Forelimb muscle (tissue), 1 donor: Measurements from ENCODE around the gene COQ5. TPM values are rescaled to one million over a fixed set of nuclear protein-coding genes. Genes with fewer than 3 reads are reported as not detected.

Experiments
- DNase-seq: peaks from one replicate; pipeline ENCODE4 v3.0.0-alpha.2; 2013; ENCODE audit warnings: low read depth
- polyA plus RNA-seq: library from polyadenylated mRNA; unstranded; fragments of 120-200 nt; gene quantifications from one replicate; pipeline ENCODE4 v1.2.1, GENCODE V29; 2013; ENCODE audit not compliant: insufficient read length

COQ5 gene
- polyA plus RNA-seq, 1 donor = 44.8 TPM

- no peak for DNase-seq
Measured at GRCh38 chr12:120483621-120484020, 45.3 kb downstream of the COQ5 start.

GRCh38 chr12:120481022-120481767 lies 47.8 kb downstream of the COQ5 start:
- no peak for DNase-seq

- DNase-seq = no peak
Measured at GRCh38 chr12:120480211-120480610, 48.7 kb downstream of the COQ5 start.

GRCh38 chr12:120479458-120479857 lies 49.5 kb downstream of the COQ5 start:
- DNase-seq = no peak

GRCh38 chr12:120475643-120476042 lies 53.3 kb downstream of the COQ5 start:
- no peak for DNase-seq

GRCh38 chr12:120474616-120474960 lies 54.4 kb downstream of the COQ5 start:
- DNase-seq = no peak

- DNase-seq = no peak
Measured at GRCh38 chr12:120473807-120474615, 54.9 kb downstream of the COQ5 start.

GRCh38 chr12:120472521-120472920 lies 56.4 kb downstream of the COQ5 start:
- no peak for DNase-seq

GRCh38 chr12:120470150-120470784 lies 58.7 kb downstream of the COQ5 start:
- no peak for DNase-seq

- DNase-seq = peak; percentile 94
Measured at GRCh38 chr12:120469450-120470149, 59.4 kb downstream of the COQ5 start, which contains the start of gene SRSF9. Gene SRSF9, minus strand, starts transcription at chr12:120469748. Its CDS starts 139 bp downstream, at chr12:120469609.

GRCh38 chr12:120468821-120469449 lies 60.0 kb downstream of the COQ5 start:
- DNase-seq = no peak

GRCh38 chr12:120468325-120468820 lies 60.6 kb downstream of the COQ5 start:
- DNase-seq = no peak

GRCh38 chr12:120467439-120467838 lies 61.5 kb downstream of the COQ5 start:
- DNase-seq = no peak

GRCh38 chr12:120466560-120467315 lies 62.2 kb downstream of the COQ5 start:
- DNase-seq = no peak

GRCh38 chr12:120465756-120466155 lies 63.2 kb downstream of the COQ5 start:
- no peak for DNase-seq

GRCh38 chr12:120463712-120464111 lies 65.2 kb downstream of the COQ5 start:
- no peak for DNase-seq

GRCh38 chr12:120462099-120462640 lies 66.8 kb downstream of the COQ5 start:
- DNase-seq = no peak

- DNase-seq = no peak
Measured at GRCh38 chr12:120460157-120460556, 68.8 kb downstream of the COQ5 start.

- no peak for DNase-seq
Measured at GRCh38 chr12:120457133-120457532, 71.8 kb downstream of the COQ5 start.

GRCh38 chr12:120455302-120455701 lies 73.7 kb downstream of the COQ5 start:
- no peak for DNase-seq
